Dedifferentiated amniotic fluid mesenchymal stem cell (primary cell): ENCODE data around the gene SFXN2.
A peak's percentile ranks its signal among the peaks of the same experiment; 100 is the strongest.
"Not testable (repeated sequence)": the region's sequence is repeated elsewhere in the genome, so short reads cannot be mapped to it uniquely, and the experiment has no call there.

Experiments used
- DNase-seq: peaks from one replicate; pipeline ENCODE4 v3.0.0-alpha.2; 2016; ENCODE audit errors: extremely low spot score

SFXN2 gene

GRCh38 chr10:102714621-102715455 is at the start of gene SFXN2:
Gene SFXN2, plus strand, starts transcription at chr10:102714636. Its CDS starts 12,001 bp downstream, at chr10:102726637.
- no peak for DNase-seq

- no peak for DNase-seq
Measured at GRCh38 chr10:102665904-102666509, 48.4 kb upstream of the SFXN2 start.

GRCh38 chr10:102667411-102667810 is 47.0 kb upstream of the SFXN2 start:
- not testable (repeated sequence) for DNase-seq

GRCh38 chr10:102668326-102669107 is 45.9 kb upstream of the SFXN2 start:
- DNase-seq, result no peak

- no peak for DNase-seq
Measured at GRCh38 chr10:102669206-102670064, 45.0 kb upstream of the SFXN2 start.

- DNase-seq, result no peak
Measured at GRCh38 chr10:102670065-102670670, 44.3 kb upstream of the SFXN2 start.

- DNase-seq, result no peak
Measured at GRCh38 chr10:102670871-102671434, 43.5 kb upstream of the SFXN2 start.

GRCh38 chr10:102673236-102673818 is 41.1 kb upstream of the SFXN2 start:
- no peak for DNase-seq

GRCh38 chr10:102673819-102674511 is 40.5 kb upstream of the SFXN2 start:
- no peak for DNase-seq

- DNase-seq, result no peak
Measured at GRCh38 chr10:102674566-102674965, 39.9 kb upstream of the SFXN2 start.

GRCh38 chr10:102675011-102675665 is 39.3 kb upstream of the SFXN2 start:
- DNase-seq, result no peak

GRCh38 chr10:102675666-102676533 is 38.5 kb upstream of the SFXN2 start:
- peak; percentile 88 for DNase-seq

- no peak for DNase-seq
Measured at GRCh38 chr10:102676534-102677315, 37.7 kb upstream of the SFXN2 start.

GRCh38 chr10:102677331-102678067 is 36.9 kb upstream of the SFXN2 start:
- no peak for DNase-seq

GRCh38 chr10:102678068-102678400 is 36.4 kb upstream of the SFXN2 start:
- DNase-seq, result no peak

- no peak for DNase-seq
Measured at GRCh38 chr10:102678842-102679289, 35.6 kb upstream of the SFXN2 start.

- DNase-seq, result no peak
Measured at GRCh38 chr10:102679596-102679995, 34.8 kb upstream of the SFXN2 start.
